ENCODE results near the gene PTPRB.
"Not testable (repeated sequence)": the region's sequence is repeated elsewhere in the genome, so short reads cannot be mapped to it uniquely, and the experiment has no call there.

PTPRB gene

DNA sequence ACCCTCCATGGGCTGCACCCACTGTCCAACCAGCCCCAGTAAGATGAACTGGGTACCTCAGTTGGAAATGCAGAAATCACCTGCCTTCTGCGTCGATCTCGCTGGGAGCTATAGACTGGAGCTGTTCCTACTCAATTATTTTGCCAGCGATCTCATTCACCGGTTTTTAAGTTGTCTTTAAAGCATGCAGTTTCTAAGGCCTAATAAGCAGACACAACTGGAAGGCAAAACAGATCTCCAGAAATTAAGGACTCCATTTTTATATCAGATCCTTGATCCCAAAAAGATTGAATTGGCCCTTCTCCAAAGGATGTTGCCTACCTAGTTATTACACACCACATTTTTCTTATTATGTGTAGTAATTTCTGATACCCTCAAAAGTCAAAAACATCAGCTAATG is 139.7 kb downstream of the PTPRB start:
- Histone ChIP-seq H3K4me3 (ENCODE audit: low read depth in 1 of 2, low read length in 2 of 2) (no peak overlapping the region), H3K4me2 (ENCODE audit: insufficient read depth, low read length) (no peak overlapping the region), H3K4me1 (ENCODE audit: insufficient read depth, low read length) (no peaks in the 10 kb centered on the region), H3K9ac (ENCODE audit: low read depth, low read length) (no peak overlapping the region), H3K27ac (ENCODE audit: low read length) (no peak overlapping the region), H3K36me3 (ENCODE audit: insufficient read depth, low read length) (no peaks in the 10 kb centered on the region), H3K27me3 (ENCODE audit: insufficient read depth, low read length, poor library complexity) (no peaks in the 10 kb centered on the region), H3K9me3 (ENCODE audit: insufficient read depth, low read length, severe bottlenecking) (no peaks in the 10 kb centered on the region), H4K20me1 (ENCODE audit: insufficient read depth, low read length) (no peaks in the 10 kb centered on the region), H3K79me2 (ENCODE audit: insufficient read depth, low read length) (no peaks in the 10 kb centered on the region), H2AFZ (ENCODE audit: low read depth, low read length) (no peak overlapping the region)
- TF ChIP-seq EZH2 (IDR thresholded peaks at IDR 0.05; ENCODE audit: borderline replicate concordance, low read depth, low read length, severe bottlenecking) (no peak), CTCF (IDR thresholded peaks at IDR 0.05; ENCODE audit: borderline replicate concordance, extremely low read depth, low read length, poor library complexity, severe bottlenecking) (no peak)
- DNase-seq, result no peak
- no peak for ATAC-seq (ENCODE audit: insufficient read depth, low read depth)

- not testable (repeated sequence) for H3K4me3 ChIP-seq (ENCODE audit: low read depth in 1 of 2, low read length in 2 of 2); H3K79me2 ChIP-seq (ENCODE audit: insufficient read depth, low read length); H3K27me3 ChIP-seq (ENCODE audit: insufficient read depth, low read length, poor library complexity); DNase-seq; H3K27ac ChIP-seq (ENCODE audit: low read length); H3K9me3 ChIP-seq (ENCODE audit: insufficient read depth, low read length, severe bottlenecking); H3K9ac ChIP-seq (ENCODE audit: low read depth, low read length); ATAC-seq (ENCODE audit: insufficient read depth, low read depth); H3K36me3 ChIP-seq (ENCODE audit: insufficient read depth, low read length); H3K4me2 ChIP-seq (ENCODE audit: insufficient read depth, low read length); H3K4me1 ChIP-seq (ENCODE audit: insufficient read depth, low read length); H4K20me1 ChIP-seq (ENCODE audit: insufficient read depth, low read length); H2AFZ ChIP-seq (ENCODE audit: low read depth, low read length)
These were observed 144.3 kb downstream of the PTPRB start for GRCh38 chr12:70492904-70493303.

- H3K9me3 ChIP-seq (ENCODE audit: insufficient read depth, low read length, severe bottlenecking); H3K79me2 ChIP-seq (ENCODE audit: insufficient read depth, low read length); DNase-seq; H3K4me1 ChIP-seq (ENCODE audit: insufficient read depth, low read length); H3K4me3 ChIP-seq (ENCODE audit: low read depth in 1 of 2, low read length in 2 of 2); H3K4me2 ChIP-seq (ENCODE audit: insufficient read depth, low read length); ATAC-seq (ENCODE audit: insufficient read depth, low read depth); H3K27ac ChIP-seq (ENCODE audit: low read length); H3K36me3 ChIP-seq (ENCODE audit: insufficient read depth, low read length); H2AFZ ChIP-seq (ENCODE audit: low read depth, low read length); H4K20me1 ChIP-seq (ENCODE audit: insufficient read depth, low read length); H3K27me3 ChIP-seq (ENCODE audit: insufficient read depth, low read length, poor library complexity); H3K9ac ChIP-seq (ENCODE audit: low read depth, low read length): not testable (repeated sequence)
These were observed 146.3 kb downstream of the PTPRB start for GRCh38 chr12:70490928-70491327.

DNA sequence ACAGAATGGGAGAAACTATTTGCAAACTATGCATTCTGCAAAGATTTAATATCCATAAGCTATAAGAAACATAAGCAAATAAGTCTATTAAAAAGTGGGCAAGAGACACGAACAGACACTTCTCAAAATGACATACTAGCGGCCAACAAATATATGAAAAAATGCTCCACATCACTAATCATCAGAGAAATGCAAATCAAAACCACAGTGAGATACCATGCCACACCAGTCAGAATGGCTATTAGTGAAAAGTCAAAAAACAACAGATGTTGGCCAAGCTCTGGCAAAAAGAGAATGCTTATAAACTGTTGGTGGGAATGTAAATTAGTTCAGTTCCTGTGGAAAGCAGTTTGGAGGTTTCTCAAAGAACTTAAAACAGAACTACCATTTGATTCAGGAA is 149.8 kb downstream of the PTPRB start:
- peaks cover 6% of the 10 kb centered on the region for H3K9me3 ChIP-seq (ENCODE audit: insufficient read depth, low read length, severe bottlenecking)
- H3K9ac ChIP-seq (ENCODE audit: low read depth, low read length), result no peak overlapping the region
- H3K79me2 ChIP-seq (ENCODE audit: insufficient read depth, low read length), result no peaks in the 10 kb centered on the region
- no peaks in the 10 kb centered on the region for H3K27me3 ChIP-seq (ENCODE audit: insufficient read depth, low read length, poor library complexity)
- H3K36me3 ChIP-seq (ENCODE audit: insufficient read depth, low read length), result no peaks in the 10 kb centered on the region
- H4K20me1 ChIP-seq (ENCODE audit: insufficient read depth, low read length), result no peaks in the 10 kb centered on the region
- H2AFZ ChIP-seq (ENCODE audit: low read depth, low read length), result no peak overlapping the region
- DNase-seq, result no peak
- no peak overlapping the region for H3K4me2 ChIP-seq (ENCODE audit: insufficient read depth, low read length)
- no peak overlapping the region for H3K27ac ChIP-seq (ENCODE audit: low read length)
- TF ChIP-seq EZH2 (IDR thresholded peaks at IDR 0.05; ENCODE audit: borderline replicate concordance, low read depth, low read length, severe bottlenecking), result no peak
- ATAC-seq (ENCODE audit: insufficient read depth, low read depth), result no peak
- H3K4me3 ChIP-seq (ENCODE audit: low read depth in 1 of 2, low read length in 2 of 2), result no peak overlapping the region
- no peaks in the 10 kb centered on the region for H3K4me1 ChIP-seq (ENCODE audit: insufficient read depth, low read length)

- no peaks in the 10 kb centered on the region for H3K27me3 ChIP-seq (ENCODE audit: insufficient read depth, low read length, poor library complexity)
- DNase-seq (no peak), ATAC-seq (ENCODE audit: insufficient read depth, low read depth) (no peak)
- no peak overlapping the region for H3K27ac ChIP-seq (ENCODE audit: low read length)
- TF ChIP-seq EZH2 (IDR thresholded peaks at IDR 0.05; ENCODE audit: borderline replicate concordance, low read depth, low read length, severe bottlenecking) (no peak), CTCF (IDR thresholded peaks at IDR 0.05; ENCODE audit: borderline replicate concordance, extremely low read depth, low read length, poor library complexity, severe bottlenecking) (no peak)
- no peak overlapping the region for H2AFZ ChIP-seq (ENCODE audit: low read depth, low read length)
- H4K20me1 ChIP-seq (ENCODE audit: insufficient read depth, low read length), result no peaks in the 10 kb centered on the region
- H3K36me3 ChIP-seq (ENCODE audit: insufficient read depth, low read length), result no peaks in the 10 kb centered on the region
- no peaks in the 10 kb centered on the region for H3K79me2 ChIP-seq (ENCODE audit: insufficient read depth, low read length)
- no peaks in the 10 kb centered on the region for H3K4me1 ChIP-seq (ENCODE audit: insufficient read depth, low read length)
- no peak overlapping the region for H3K4me2 ChIP-seq (ENCODE audit: insufficient read depth, low read length)
- no peak overlapping the region for H3K4me3 ChIP-seq (ENCODE audit: low read depth in 1 of 2, low read length in 2 of 2)
- no peak overlapping the region for H3K9ac ChIP-seq (ENCODE audit: low read depth, low read length)
- H3K9me3 ChIP-seq (ENCODE audit: insufficient read depth, low read length, severe bottlenecking), result peaks cover 6% of the 10 kb centered on the region
These were observed 150.6 kb downstream of the PTPRB start for GRCh38 chr12:70486588-70486987.

Measured in DND-41 (cell line).